Brain microvascular endothelial cell (primary cell): ENCODE data around the gene WDR83.

Source experiments
- DNase-seq: peaks from one replicate; pipeline ENCODE4 v3.0.0-alpha.2; 2020
- H3K27ac ChIP-seq: fragments of 250-450 bp; sonication (Bioruptor Pico); 2 replicates; pipeline ENCODE4 v1.5.1; 2020; ENCODE audit warnings: mild to moderate bottlenecking, moderate library complexity
- H3K27me3 ChIP-seq: fragments of 250-450 bp; sonication (Bioruptor Pico); replicated peaks from 2 replicates; pipeline ENCODE4 v1.5.1; 2020; ENCODE audit warnings: mild to moderate bottlenecking
- H3K36me3 ChIP-seq: fragments of 250-450 bp; sonication (Bioruptor Pico); replicated peaks from 2 replicates; pipeline ENCODE4 v1.5.1; 2020; ENCODE audit warnings: mild to moderate bottlenecking
- H3K4me3 ChIP-seq: 2 replicates; pipeline ENCODE4 v1.5.1; 2011; ENCODE audit warnings: low read depth, mild to moderate bottlenecking, control low read depth, low read length, moderate library complexity
- in situ Hi-C: cut with HindIII; loops from 2 replicates; pipeline ENCODE4 v1.10.0; 2017; ENCODE audit warnings: low sequenced_read_pairs, low pct_ligation_motif_present
- TF ChIP-seq, protein P1 (sequence below): IDR thresholded peaks from 2 replicates; pipeline ENCODE4 v1.5.1; 2011; ENCODE audit warnings: low read depth, mild to moderate bottlenecking, moderate library complexity, low read length, control low read depth, inconsistent platforms; ENCODE audit errors: missing control alignments

WDR83 gene

DNA sequence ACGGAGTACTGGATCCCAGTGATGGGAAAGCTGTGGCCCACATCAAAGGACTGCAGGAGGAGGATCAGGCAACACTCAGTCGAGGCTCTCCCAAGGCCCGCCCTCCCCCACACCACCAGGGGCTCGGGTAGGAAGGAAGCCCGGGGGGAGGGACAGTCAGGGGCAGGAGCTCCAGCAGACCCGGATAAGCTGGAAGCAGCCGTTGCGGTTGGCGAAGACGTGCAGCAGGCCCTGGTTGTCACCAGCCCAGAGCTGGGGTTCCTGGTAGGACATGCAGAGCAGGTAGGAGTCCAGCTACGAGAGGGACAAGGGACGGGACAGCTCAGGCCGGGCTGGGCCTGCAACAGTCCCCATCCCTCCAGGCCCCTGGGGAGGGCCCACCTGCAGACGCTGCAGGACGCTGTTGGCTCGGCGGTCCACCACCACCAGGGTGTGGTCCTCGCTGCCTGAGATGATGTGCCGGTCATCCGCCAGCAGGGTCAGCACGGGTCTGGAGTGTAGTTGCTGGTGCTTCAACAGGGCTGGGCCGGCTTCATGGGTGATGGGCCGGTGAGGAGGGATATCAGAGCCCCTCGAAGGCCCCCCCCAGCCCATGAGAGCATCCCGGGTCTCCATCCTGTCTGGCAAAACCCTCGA is 23.1 kb downstream of the WDR83 start:
- Histone ChIP-seq H3K4me3 (no peak overlapping the region), H3K27me3 (no peaks in the 10 kb centered on the region), H3K36me3 (peaks cover 10% of the 10 kb centered on the region), H3K27ac (no peak overlapping the region)
- DNase-seq = no peak
- TF ChIP-seq, protein P1, sequence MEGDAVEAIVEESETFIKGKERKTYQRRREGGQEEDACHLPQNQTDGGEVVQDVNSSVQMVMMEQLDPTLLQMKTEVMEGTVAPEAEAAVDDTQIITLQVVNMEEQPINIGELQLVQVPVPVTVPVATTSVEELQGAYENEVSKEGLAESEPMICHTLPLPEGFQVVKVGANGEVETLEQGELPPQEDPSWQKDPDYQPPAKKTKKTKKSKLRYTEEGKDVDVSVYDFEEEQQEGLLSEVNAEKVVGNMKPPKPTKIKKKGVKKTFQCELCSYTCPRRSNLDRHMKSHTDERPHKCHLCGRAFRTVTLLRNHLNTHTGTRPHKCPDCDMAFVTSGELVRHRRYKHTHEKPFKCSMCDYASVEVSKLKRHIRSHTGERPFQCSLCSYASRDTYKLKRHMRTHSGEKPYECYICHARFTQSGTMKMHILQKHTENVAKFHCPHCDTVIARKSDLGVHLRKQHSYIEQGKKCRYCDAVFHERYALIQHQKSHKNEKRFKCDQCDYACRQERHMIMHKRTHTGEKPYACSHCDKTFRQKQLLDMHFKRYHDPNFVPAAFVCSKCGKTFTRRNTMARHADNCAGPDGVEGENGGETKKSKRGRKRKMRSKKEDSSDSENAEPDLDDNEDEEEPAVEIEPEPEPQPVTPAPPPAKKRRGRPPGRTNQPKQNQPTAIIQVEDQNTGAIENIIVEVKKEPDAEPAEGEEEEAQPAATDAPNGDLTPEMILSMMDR = no peak
- in situ Hi-C loops = no loop called here

DNA sequence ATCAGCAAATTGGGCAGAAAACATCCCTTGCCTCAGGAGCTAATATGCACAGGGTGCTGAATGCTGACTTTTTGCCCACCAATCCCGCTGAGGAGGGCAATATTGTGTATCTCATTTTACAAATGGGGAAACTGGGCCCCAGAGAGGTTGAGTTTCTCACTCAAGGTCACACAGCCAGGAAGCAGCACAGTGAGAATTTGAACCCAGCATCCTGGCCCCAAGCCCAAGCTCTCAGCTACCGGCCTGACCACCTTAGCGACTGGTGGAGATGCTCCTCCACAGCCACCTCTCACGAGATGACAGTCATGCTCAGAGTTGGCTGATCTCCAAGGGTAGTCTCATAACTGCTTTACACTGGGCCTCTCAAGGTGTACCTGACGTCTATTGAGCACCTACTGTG is 26.4 kb downstream of the WDR83 start:
- H3K36me3 ChIP-seq = peaks cover 12% of the 10 kb centered on the region
- no peak overlapping the region for H3K4me3 ChIP-seq
- no peak for DNase-seq
- in situ Hi-C loops = no loop called here
- TF ChIP-seq, protein P1 = no peak
- H3K27me3 ChIP-seq = no peaks in the 10 kb centered on the region
- no peak overlapping the region for H3K27ac ChIP-seq

DNA sequence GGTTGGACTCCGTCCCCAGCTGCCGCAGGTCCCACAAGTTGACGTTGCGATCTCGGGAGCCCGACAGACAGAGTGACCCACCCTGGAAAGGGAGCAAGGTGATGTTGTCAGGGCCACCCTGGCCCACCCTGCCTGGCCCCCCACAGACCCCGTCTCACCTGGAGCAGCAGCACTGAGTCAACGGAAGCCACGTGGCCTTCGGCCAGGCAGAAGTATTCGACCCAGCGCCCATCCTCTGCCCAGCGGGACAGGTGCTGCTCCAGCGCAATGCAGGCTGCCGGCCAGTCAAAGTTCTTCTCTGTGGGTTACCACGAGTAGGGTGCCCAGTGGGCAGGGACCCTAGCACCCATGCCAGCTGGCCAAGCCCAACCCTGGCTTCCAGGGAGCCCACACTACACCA is 28.0 kb downstream of the WDR83 start:
- Histone ChIP-seq H3K27ac (no peak overlapping the region), H3K27me3 (no peaks in the 10 kb centered on the region), H3K36me3 (peaks cover 16% of the 10 kb centered on the region), H3K4me3 (no peak overlapping the region)
- TF ChIP-seq, protein P1 = no peak
- in situ Hi-C loops = no loop called here
- no peak for DNase-seq

DNA sequence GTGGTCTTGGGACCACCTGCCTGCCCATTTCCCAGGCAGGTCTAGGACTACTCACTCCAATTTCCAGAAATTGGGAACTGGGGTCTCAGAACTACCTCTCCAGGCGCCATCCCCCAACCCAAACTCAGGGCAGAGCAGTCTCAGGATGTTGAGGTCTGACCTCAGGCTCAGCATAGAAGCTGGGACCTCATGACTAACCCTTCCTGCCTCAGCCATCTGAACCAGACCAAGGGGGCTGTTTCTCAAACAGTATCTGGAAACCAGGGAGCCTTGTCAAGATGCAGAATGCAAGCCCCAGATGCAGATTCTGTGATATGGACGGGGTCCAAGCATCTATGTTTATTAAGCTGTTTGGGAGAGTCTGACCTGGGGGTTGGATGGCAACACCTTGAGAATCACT is 28.5 kb downstream of the WDR83 start:
- no peaks in the 10 kb centered on the region for H3K27me3 ChIP-seq
- H3K27ac ChIP-seq = no peak overlapping the region
- in situ Hi-C loops = no loop called here
- no peak for DNase-seq
- TF ChIP-seq, protein P1 = no peak
- no peak overlapping the region for H3K4me3 ChIP-seq
- peaks cover 17% of the 10 kb centered on the region for H3K36me3 ChIP-seq

DNA sequence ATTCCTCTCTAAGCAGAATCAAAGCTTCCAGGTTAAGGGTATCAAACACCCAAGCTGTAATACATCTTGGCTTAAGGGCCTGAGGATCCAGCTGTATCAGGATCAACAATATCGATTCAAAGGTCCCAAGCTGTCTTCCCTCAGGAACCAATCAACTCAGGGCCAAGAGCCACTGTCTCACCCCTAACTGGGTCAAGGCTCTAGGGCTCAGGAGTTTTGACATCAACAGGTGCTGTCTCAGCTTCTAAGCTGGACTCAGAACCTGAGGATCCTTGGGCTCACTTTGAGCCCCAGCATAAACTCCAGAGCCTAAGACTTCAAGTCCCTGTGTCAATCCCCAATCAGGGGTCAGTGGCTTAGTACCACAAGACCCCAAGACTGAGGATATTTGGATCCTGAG is 28.9 kb downstream of the WDR83 start:
- TF ChIP-seq, protein P1 = no peak
- Histone ChIP-seq H3K4me3 (peak overlapping the region; percentile 89), H3K27me3 (no peaks in the 10 kb centered on the region), H3K36me3 (peaks cover 17% of the 10 kb centered on the region), H3K27ac (no peak overlapping the region)
- DNase-seq = no peak
- in situ Hi-C loops = no loop called here

DNA sequence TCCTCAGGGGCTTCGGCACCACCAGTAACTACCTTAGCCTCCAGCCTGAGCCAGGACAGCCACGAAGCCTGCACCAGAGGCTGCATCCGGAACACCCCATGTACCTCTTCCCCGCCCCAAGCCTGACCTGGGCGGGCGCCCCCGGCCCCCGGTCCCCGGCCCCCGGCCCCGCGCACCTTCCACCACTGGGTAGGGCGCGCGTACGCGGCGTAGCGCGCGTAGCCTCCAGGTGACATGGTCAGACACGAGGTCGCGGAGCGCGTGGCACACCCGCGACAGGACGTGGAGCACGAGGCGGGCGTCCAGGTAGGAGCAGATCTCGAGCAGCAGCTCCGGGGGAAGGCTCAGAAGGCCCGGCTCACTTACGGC is 29.4 kb downstream of the WDR83 start:
- peaks cover 21% of the 10 kb centered on the region for H3K36me3 ChIP-seq
- in situ Hi-C loops = no loop called here
- no peaks in the 10 kb centered on the region for H3K27me3 ChIP-seq
- H3K27ac ChIP-seq = peak overlapping the region; percentile 47
- H3K4me3 ChIP-seq = peak overlapping the region; percentile 89
- TF ChIP-seq, protein P1 = no peak
- no peak for DNase-seq
